ENCODE data around the gene CNTNAP2. TPM values are rescaled to one million over a fixed set of nuclear protein-coding genes. Genes with fewer than 3 reads are reported as not detected.

The CNTNAP2 gene
- total and polyA plus RNA-seq, 2 of the 13 experiments (the other 11 are each of a cell fraction or from before 2014, with no cell fraction given): 0.40 to 0.42 TPM

- 2% methylated on average over 3 of the region's 3 CpGs for WGBS (ENCODE audit: low lambda C conversion rate)
- Histone ChIP-seq H4K20me1 (ENCODE audit: insufficient read depth, low read length) (no peaks in the 10 kb centered on the region), H3K4me2 (ENCODE audit: low read depth, low read length) (no peak overlapping the region), H3K4me3 (replicated peaks in 1 of 3; ENCODE audit: insufficient read depth in 1 of 3, low read depth in 2 of 3, low read length in 3 of 3) (no peak overlapping the region), H3K36me3 (replicated peaks in 1 of 2; ENCODE audit: control insufficient read depth in 1 of 2, insufficient read depth in 2 of 2, low read length in 2 of 2) (no peaks in the 10 kb centered on the region), H3K79me2 (ENCODE audit: insufficient read depth, low read length) (no peaks in the 10 kb centered on the region), H3K4me1 (ENCODE audit: insufficient read depth, low read length) (no peaks in the 10 kb centered on the region), H3K27me3 (ENCODE audit: control insufficient read depth in 1 of 2, insufficient read depth in 2 of 2, low read length in 2 of 2) (no peaks in the 10 kb centered on the region), H3K27ac (ENCODE audit: extremely low read length, insufficient read depth, low read length) (no peak overlapping the region), H3K9me3 (ENCODE audit: low read length) (peaks cover 17% of the 10 kb centered on the region), H3K9ac (ENCODE audit: insufficient read depth, low read depth, low read length) (no peak overlapping the region), H2AFZ (ENCODE audit: low read length) (no peak overlapping the region)
- no peak for FAIRE-seq
- intact Hi-C loops (cut with micrococcal nuclease; ENCODE audit: unreplicated experiment): no loop called here
- no TSS peak for BruUV-seq (replicated peaks)
- no peak for DNase-seq (ENCODE audit: low spot score)
- no peak for ATAC-seq
- TF ChIP-seq, protein P1, sequence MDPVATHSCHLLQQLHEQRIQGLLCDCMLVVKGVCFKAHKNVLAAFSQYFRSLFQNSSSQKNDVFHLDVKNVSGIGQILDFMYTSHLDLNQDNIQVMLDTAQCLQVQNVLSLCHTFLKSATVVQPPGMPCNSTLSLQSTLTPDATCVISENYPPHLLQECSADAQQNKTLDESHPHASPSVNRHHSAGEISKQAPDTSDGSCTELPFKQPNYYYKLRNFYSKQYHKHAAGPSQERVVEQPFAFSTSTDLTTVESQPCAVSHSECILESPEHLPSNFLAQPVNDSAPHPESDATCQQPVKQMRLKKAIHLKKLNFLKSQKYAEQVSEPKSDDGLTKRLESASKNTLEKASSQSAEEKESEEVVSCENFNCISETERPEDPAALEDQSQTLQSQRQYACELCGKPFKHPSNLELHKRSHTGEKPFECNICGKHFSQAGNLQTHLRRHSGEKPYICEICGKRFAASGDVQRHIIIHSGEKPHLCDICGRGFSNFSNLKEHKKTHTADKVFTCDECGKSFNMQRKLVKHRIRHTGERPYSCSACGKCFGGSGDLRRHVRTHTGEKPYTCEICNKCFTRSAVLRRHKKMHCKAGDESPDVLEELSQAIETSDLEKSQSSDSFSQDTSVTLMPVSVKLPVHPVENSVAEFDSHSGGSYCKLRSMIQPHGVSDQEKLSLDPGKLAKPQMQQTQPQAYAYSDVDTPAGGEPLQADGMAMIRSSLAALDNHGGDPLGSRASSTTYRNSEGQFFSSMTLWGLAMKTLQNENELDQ (CRISPR knock-in tag; IDR thresholded peaks at IDR 0.05; ENCODE audit: borderline replicate concordance): no peak
- TF ChIP-seq, protein P2, sequence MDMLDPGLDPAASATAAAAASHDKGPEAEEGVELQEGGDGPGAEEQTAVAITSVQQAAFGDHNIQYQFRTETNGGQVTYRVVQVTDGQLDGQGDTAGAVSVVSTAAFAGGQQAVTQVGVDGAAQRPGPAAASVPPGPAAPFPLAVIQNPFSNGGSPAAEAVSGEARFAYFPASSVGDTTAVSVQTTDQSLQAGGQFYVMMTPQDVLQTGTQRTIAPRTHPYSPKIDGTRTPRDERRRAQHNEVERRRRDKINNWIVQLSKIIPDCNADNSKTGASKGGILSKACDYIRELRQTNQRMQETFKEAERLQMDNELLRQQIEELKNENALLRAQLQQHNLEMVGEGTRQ (IDR thresholded peaks at IDR 0.05; ENCODE audit: low read depth, low read length): no peak
- TF ChIP-seq, protein P2 (CRISPR knock-in tag; IDR thresholded peaks at IDR 0.05; ENCODE audit: borderline replicate concordance): no peak
- TF ChIP-seq ZFP41 (CRISPR knock-in tag; IDR thresholded peaks at IDR 0.05; ENCODE audit: borderline replicate concordance): no peak
- TF ChIP-seq SP5 (CRISPR knock-in tag; IDR thresholded peaks at IDR 0.05; ENCODE audit: borderline replicate concordance, low read depth): no peak
- TF ChIP-seq, protein P3, sequence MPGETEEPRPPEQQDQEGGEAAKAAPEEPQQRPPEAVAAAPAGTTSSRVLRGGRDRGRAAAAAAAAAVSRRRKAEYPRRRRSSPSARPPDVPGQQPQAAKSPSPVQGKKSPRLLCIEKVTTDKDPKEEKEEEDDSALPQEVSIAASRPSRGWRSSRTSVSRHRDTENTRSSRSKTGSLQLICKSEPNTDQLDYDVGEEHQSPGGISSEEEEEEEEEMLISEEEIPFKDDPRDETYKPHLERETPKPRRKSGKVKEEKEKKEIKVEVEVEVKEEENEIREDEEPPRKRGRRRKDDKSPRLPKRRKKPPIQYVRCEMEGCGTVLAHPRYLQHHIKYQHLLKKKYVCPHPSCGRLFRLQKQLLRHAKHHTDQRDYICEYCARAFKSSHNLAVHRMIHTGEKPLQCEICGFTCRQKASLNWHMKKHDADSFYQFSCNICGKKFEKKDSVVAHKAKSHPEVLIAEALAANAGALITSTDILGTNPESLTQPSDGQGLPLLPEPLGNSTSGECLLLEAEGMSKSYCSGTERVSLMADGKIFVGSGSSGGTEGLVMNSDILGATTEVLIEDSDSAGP (CRISPR knock-in tag; IDR thresholded peaks at IDR 0.05; ENCODE audit: borderline replicate concordance): no peak
- TF ChIP-seq ZNF839 (CRISPR knock-in tag; IDR thresholded peaks at IDR 0.05; ENCODE audit: borderline replicate concordance): no peak
- ChIA-PET POLR2A (no interaction called here), CTCF (ENCODE audit: low intra/inter-chr PET ratio, low total read pairs) (no interaction called here)
- in situ Hi-C loops (cut with HindIII; ENCODE audit: extremely low pct_ligation_motif_present, low pct_unique_long_range_greater_than_20kb): no loop called here
Measured at GRCh38 chr7:147578196-147578595, 1461.6 kb downstream of the CNTNAP2 start.
